ENCODE measurements around the gene TIE1. TPM values are rescaled to one million over a fixed set of nuclear protein-coding genes. Genes with fewer than 3 reads are reported as not detected.

TIE1 gene
- total and polyA plus RNA-seq, 9 of the 15 experiments (the other 6 are each of a cell fraction or from before 2014, with no cell fraction given), result 0.07 to 0.49 (median 0.14) TPM; not detected in 4

DNA sequence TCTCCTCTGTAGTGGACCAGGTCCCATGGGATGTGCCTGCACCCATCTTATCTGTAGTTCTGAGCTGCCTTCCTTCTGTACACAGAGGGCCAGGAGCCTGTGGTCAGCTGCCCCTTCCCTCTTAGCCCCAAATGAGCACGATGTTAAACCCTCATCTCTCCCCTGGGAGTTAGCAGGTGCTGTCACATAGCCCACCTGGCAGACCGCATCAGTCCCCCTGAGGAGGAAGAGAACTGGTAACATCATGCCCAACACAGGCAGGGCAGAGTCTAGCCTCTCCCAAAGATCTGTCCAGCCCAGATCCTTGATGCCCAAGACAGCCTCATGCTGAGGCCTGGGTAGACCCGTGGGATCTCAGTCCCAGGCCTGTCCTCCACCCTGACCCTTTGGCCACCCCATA, 4.7 kb downstream of the TIE1 start:
- DNase-seq (ENCODE audit: extremely low read depth in 1 of 4, low spot score in 3 of 4) (no peak), FAIRE-seq (no peak), ATAC-seq (no peak)
- peaks cover 4 to 19% of the 10 kb centered on the region in 2 experiments; a peak in 4 of 5 replicates for H3K4me1 ChIP-seq (replicated peaks in 1 of 2; ENCODE audit: control insufficient read depth in 2 of 2, insufficient read depth in 2 of 2, low read length in 2 of 2)
- no peak overlapping the region for H3K27ac ChIP-seq (ENCODE audit: extremely low read depth, low read depth, low read length)
- H3K4me2 ChIP-seq (ENCODE audit: insufficient read depth, low read length), result peak overlapping the region; percentile 44; the same call in 1 of the 2 replicates
- no peak overlapping the region for H3K4me3 ChIP-seq
- H3K27me3 ChIP-seq (ENCODE audit: control insufficient read depth in 2 of 2, insufficient read depth in 2 of 2, low read length in 2 of 2), result peaks cover 23 to 81% of the 10 kb centered on the region in 2 experiments
- 0 out of 2 replicates have a peak, but pooled peaks cover 2% of the 10 kb centered on the region for H3K9me3 ChIP-seq (replicated peaks; ENCODE audit: control insufficient read depth, insufficient read depth, low read depth, low read length)
- POLR2A ChIA-PET, result interaction anchor here (0.6 kb wide), 1 partner anchor 52 kb away, joined by 3 read pairs; no protein-coding TSS in a partner anchor
- WGBS (ENCODE audit: insufficient coverage, low coverage, missing lambda C conversion rate), result 9% methylated on average over 3 of the region's 3 CpGs
- H2AFZ ChIP-seq (ENCODE audit: low read depth, low read length), result peak overlapping the region; percentile 46; the same call in 1 of the 2 replicates
- intact Hi-C loops (cut with micrococcal nuclease) (no loop called here), in situ Hi-C loops (cut with MboI) (no loop called here)
- H3K36me3 ChIP-seq (ENCODE audit: control insufficient read depth, insufficient read depth, low read length), result no peaks in the 10 kb centered on the region
- H3K79me2 ChIP-seq (ENCODE audit: control insufficient read depth, insufficient read depth, low read length), result no peaks in the 10 kb centered on the region
- H4K20me1 ChIP-seq (replicated peaks; ENCODE audit: control insufficient read depth, insufficient read depth, low read length), result peaks cover 4% of the 10 kb centered on the region; the same call in 1 of the 2 replicates
- CTCF ChIA-PET (ENCODE audit: low intra/inter-chr PET ratio), result no interaction called here
- H3K9me1 ChIP-seq (ENCODE audit: control insufficient read depth, insufficient read depth, low read length), result no peaks in the 10 kb centered on the region
- no peak overlapping the region for H3K9ac ChIP-seq (ENCODE audit: insufficient read depth in 1 of 2, low read depth in 2 of 2, low read length in 2 of 2)
- TF ChIP-seq ELF4 (CRISPR knock-in tag; IDR thresholded peaks at IDR 0.05) (no peak), DNMT1 (IDR thresholded peaks at IDR 0.05) (no peak), FIP1L1 (IDR thresholded peaks at IDR 0.05; ENCODE audit: low read depth, low read length, poor library complexity, severe bottlenecking) (no peak), SRSF9 (IDR thresholded peaks at IDR 0.05; ENCODE audit: borderline replicate concordance, low read depth, low read length) (no peak), ZNF253 (CRISPR knock-in tag; conservative IDR thresholded peaks at IDR 0.05) (no peak), CHCHD3 (CRISPR knock-in tag; IDR thresholded peaks at IDR 0.05) (no peak), HEY1 (CRISPR knock-in tag; IDR thresholded peaks at IDR 0.05; ENCODE audit: borderline replicate concordance) (no peak)
- TF ChIP-seq, protein P1, sequence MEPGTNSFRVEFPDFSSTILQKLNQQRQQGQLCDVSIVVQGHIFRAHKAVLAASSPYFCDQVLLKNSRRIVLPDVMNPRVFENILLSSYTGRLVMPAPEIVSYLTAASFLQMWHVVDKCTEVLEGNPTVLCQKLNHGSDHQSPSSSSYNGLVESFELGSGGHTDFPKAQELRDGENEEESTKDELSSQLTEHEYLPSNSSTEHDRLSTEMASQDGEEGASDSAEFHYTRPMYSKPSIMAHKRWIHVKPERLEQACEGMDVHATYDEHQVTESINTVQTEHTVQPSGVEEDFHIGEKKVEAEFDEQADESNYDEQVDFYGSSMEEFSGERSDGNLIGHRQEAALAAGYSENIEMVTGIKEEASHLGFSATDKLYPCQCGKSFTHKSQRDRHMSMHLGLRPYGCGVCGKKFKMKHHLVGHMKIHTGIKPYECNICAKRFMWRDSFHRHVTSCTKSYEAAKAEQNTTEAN (CRISPR knock-in tag; IDR thresholded peaks at IDR 0.05), result no peak
- BruUV-seq (replicated peaks), result no TSS peak
